ENCODE data around the gene RNF217. TPM values are rescaled to one million over a fixed set of nuclear protein-coding genes. Genes with fewer than 3 reads are reported as not detected.

RNF217 gene
- total RNA-seq, 1 donor from 2014 or later, result 51.5 TPM

GRCh38 chr6:125082908-125083683 is 120.9 kb downstream of the RNF217 start:
- Mint-ChIP-seq H3K27ac (ENCODE audit: unreplicated experiment) (no peak overlapping the region), H3K4me1 (ENCODE audit: low read depth) (peaks cover 16% of the 10 kb centered on the region), H3K9me3 (ENCODE audit: low read depth) (no peaks in the 10 kb centered on the region), H3K36me3 (ENCODE audit: low read depth) (peaks cover 21% of the 10 kb centered on the region), H3K27me3 (ENCODE audit: low read depth) (no peaks in the 10 kb centered on the region), H3K4me3 (ENCODE audit: unreplicated experiment) (no peak overlapping the region)
- DNase-seq (ENCODE audit: low spot score), result no peak
- TF ChIP-seq CTCF (IDR thresholded peaks at IDR 0.05), result no peak

GRCh38 chr6:125083684-125083990 is 121.4 kb downstream of the RNF217 start:
- Mint-ChIP-seq H3K27me3 (ENCODE audit: low read depth) (no peaks in the 10 kb centered on the region), H3K4me1 (ENCODE audit: low read depth) (peaks cover 12% of the 10 kb centered on the region), H3K36me3 (ENCODE audit: low read depth) (peaks cover 21% of the 10 kb centered on the region), H3K27ac (ENCODE audit: unreplicated experiment) (no peak overlapping the region), H3K4me3 (ENCODE audit: unreplicated experiment) (no peak overlapping the region), H3K9me3 (ENCODE audit: low read depth) (no peaks in the 10 kb centered on the region)
- no peak for DNase-seq (ENCODE audit: low spot score)
- TF ChIP-seq CTCF (IDR thresholded peaks at IDR 0.05), result no peak

- no peak overlapping the region for H3K27ac Mint-ChIP-seq (ENCODE audit: unreplicated experiment)
- DNase-seq (ENCODE audit: low spot score), result no peak
- H3K27me3 Mint-ChIP-seq (ENCODE audit: low read depth), result no peaks in the 10 kb centered on the region
- no peaks in the 10 kb centered on the region for H3K9me3 Mint-ChIP-seq (ENCODE audit: low read depth)
- TF ChIP-seq CTCF (IDR thresholded peaks at IDR 0.05), result no peak
- peaks cover 3% of the 10 kb centered on the region for H3K4me1 Mint-ChIP-seq (ENCODE audit: low read depth)
- peaks cover 19% of the 10 kb centered on the region for H3K36me3 Mint-ChIP-seq (ENCODE audit: low read depth)
- no peak overlapping the region for H3K4me3 Mint-ChIP-seq (ENCODE audit: unreplicated experiment)
These were observed 124.5 kb downstream of the RNF217 start for GRCh38 chr6:125086716-125087115.

GRCh38 chr6:125088963-125089362 is 126.7 kb downstream of the RNF217 start:
- Mint-ChIP-seq H3K27me3 (ENCODE audit: low read depth) (no peaks in the 10 kb centered on the region), H3K4me3 (ENCODE audit: unreplicated experiment) (no peak overlapping the region), H3K27ac (ENCODE audit: unreplicated experiment) (no peak overlapping the region)

GRCh38 chr6:125094563-125094962 is 132.3 kb downstream of the RNF217 start:
- Mint-ChIP-seq H3K9me3 (ENCODE audit: low read depth) (no peaks in the 10 kb centered on the region), H3K27me3 (ENCODE audit: low read depth) (no peaks in the 10 kb centered on the region), H3K36me3 (ENCODE audit: low read depth) (no peaks in the 10 kb centered on the region), H3K4me3 (ENCODE audit: unreplicated experiment) (no peak overlapping the region), H3K27ac (ENCODE audit: unreplicated experiment) (peak overlapping the region; percentile 14), H3K4me1 (ENCODE audit: low read depth) (peaks cover 17% of the 10 kb centered on the region)
- no peak for DNase-seq (ENCODE audit: low spot score)
- no peak for TF ChIP-seq CTCF (IDR thresholded peaks at IDR 0.05)

More at GRCh38 chr6:125088963-125089362, 126.7 kb downstream of the RNF217 start:
- peaks cover 8% of the 10 kb centered on the region for H3K36me3 Mint-ChIP-seq (ENCODE audit: low read depth)
- no peak for DNase-seq (ENCODE audit: low spot score)
- H3K4me1 Mint-ChIP-seq (ENCODE audit: low read depth), result peaks cover 3% of the 10 kb centered on the region
- H3K9me3 Mint-ChIP-seq (ENCODE audit: low read depth), result no peaks in the 10 kb centered on the region
- TF ChIP-seq CTCF (IDR thresholded peaks at IDR 0.05), result no peak

All from chondrocyte (in vitro differentiated cells).